Activated CD4-positive, alpha-beta T cell treated with anti-CD3 and anti-CD28 coated beads for 48 hours (primary cell): ENCODE measurements around the gene SYTL5.

Experiments used
- DNase-seq: peaks from one replicate; pipeline ENCODE4 v3.0.0-alpha.2; 2020

Gene SYTL5

GRCh38 chrX:38036466-38036865, 30.1 kb downstream of the SYTL5 start:
- DNase-seq = no peak

GRCh38 chrX:38038501-38038900, 32.1 kb downstream of the SYTL5 start:
- no peak for DNase-seq

- DNase-seq = no peak
Measured at GRCh38 chrX:38041237-38041636, 34.9 kb downstream of the SYTL5 start.

DNA sequence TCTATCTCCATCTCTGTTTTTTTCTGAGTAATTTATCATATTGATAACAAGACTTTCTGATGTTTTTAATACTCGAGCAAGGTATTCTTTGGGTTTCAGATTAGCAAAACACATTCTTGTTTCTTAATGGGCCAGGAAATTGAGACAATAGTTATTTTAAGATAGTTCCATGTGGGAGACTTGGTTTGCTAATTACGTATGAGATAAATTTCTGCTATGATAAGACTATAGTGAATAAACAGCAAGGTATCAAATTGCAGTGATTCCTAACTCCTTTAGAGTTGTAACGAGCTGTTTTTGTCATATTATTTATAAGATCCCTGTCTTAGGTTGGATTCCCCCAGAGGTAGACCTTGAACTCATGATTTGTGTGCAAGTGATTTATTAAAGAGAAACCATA, 38.3 kb downstream of the SYTL5 start:
- no peak for DNase-seq

DNA sequence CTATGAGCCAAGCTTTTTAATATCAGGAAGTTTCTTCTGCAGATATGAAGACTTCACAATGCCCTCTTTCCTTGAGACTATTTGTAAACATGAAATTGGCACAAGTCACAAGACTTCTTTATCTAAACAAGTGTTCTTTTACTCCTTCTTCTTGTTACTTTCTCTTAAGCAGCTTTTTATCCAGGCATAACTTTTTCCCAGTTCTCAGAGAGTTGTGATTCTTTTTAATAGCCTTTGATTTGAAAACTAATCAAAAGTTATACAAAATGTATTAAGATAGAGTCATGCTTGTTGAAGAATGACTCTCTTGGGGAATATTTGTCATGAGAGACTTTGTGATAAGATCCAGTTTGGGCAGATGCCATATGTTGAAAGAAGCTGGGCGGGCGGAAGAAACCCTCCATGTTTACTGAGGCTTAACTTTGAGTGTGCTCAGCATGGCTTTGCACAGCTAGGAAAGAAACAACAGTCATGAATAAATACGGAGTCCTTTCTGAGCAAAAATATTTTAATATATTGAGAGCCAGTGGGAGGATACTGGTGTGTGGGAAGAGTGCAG, 39.3 kb downstream of the SYTL5 start:
- no peak for DNase-seq

GRCh38 chrX:38048886-38049285, 42.5 kb downstream of the SYTL5 start:
- no peak for DNase-seq

DNA sequence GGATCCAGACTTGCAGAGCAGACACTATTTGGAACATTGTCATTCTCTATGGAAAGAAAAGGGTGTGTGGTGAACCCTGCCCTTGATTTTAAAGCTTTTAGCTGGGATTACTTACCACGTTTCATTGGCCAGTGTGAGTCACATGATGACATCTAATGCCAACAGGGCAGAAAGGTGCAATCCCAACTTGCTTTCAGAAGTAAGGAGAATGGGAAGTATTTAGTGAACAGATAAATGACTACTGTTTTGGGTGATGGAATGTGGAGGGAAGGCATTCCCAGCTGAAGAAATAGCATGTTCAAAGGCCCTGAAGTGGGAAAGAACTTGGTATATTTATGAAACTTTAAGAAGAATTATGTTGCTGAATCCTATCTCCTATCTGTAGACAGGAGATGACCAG, 44.5 kb downstream of the SYTL5 start:
- no peak for DNase-seq

- no peak for DNase-seq
Measured at GRCh38 chrX:38052096-38052495, 45.7 kb downstream of the SYTL5 start.

- no peak for DNase-seq
Measured at GRCh38 chrX:38055170-38055847, 49.0 kb downstream of the SYTL5 start.

DNA sequence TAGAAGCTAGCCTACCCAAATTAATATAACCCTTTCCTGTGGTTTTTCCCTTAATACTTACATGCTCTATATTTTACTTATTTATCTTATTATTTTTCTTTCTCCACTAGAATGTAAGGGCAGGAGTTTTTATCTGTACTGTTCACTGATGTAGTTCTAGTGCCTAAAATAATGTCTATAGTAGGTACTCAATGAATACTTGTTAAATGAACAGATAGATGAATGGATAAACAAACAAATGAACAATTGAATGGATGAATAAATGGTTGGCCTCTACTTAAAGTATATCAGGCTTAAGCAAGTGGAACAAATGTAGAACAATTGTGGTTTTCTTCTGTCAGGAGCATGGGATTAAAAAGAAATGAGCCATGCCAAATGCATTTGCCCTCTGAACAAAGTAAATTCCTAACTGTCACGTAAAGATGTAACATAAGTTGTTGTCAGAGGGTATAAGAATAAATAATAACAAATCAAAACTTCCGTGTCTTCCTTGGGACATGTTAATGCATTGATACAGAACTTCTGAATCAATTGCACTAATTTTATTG, 54.1 kb downstream of the SYTL5 start:
- DNase-seq = no peak

DNA sequence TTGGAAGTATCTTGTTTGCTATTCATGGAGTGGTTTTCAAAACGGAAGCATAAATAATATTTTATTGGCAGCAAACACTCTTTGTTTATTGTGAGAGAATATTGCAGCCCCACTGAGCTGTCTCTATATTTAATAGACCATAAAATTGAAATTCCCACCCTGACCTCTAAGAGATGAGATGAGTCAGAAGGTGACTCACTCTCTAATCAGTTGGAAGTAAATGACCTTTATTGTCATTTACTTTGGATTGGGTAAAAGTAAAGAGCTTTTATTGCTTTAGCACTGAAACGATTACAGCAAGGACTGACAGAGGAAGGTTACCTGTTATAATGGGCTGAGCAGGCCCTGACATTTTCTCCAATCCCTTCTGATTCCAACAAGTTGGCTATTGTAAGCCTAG, 55.0 kb downstream of the SYTL5 start:
- DNase-seq = no peak

DNA sequence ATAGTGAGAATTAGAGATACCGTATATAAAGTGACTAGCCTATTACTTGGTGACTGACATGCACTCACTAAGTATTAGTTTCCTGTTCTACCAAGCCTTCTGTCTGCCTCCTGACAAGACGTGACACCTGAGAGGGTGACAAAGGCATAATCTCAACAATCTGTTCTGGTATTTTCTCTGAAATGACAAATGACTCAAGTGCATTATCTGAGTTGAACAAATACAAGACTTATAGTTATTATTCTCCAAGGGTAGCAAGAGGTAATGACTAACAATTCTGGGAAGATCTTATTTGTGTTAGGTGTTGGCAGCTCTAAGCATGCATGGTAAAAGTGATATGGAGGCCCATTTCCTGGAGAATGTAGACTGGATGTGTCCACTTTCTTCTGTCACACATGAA, 60.6 kb downstream of the SYTL5 start:
- no peak for DNase-seq

DNA sequence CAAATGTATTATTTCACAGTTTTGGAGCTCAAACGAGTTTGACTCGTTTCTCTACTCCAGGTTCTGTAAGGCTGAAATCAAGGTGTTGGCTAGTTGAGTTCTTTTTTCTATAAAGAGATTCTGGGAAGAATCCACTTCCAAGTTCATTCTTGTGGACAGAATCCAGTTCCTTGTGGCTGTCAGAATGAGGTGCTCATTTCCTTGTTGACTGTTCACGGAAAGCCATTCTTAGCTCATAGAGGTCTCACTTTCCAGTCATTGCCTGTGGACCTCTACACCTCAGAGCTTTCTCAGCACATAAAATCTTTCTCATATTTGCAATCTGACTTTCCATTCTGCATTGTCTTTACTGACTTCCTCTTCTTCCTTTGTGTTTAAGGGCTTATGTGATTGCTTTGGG, 62.9 kb downstream of the SYTL5 start:
- no peak for DNase-seq

DNA sequence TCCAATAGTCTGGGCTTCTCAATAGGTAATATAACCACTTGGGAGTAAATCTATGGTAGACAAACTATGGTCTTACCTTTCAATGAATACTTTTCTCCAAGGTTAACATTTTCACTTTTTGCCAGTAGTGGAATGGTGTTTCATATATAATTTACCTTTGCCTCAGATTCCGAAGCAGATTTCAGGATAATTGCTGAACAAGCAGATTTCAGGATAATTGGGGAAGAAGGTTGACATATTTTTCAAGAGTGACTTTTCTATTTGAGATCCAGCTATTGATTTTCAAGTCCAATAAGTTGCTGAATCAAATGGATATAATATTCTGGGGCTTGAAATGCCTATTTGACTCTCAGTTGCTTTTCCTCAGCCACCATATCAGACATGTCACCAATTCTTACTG, 63.6 kb downstream of the SYTL5 start:
- DNase-seq = no peak

DNA sequence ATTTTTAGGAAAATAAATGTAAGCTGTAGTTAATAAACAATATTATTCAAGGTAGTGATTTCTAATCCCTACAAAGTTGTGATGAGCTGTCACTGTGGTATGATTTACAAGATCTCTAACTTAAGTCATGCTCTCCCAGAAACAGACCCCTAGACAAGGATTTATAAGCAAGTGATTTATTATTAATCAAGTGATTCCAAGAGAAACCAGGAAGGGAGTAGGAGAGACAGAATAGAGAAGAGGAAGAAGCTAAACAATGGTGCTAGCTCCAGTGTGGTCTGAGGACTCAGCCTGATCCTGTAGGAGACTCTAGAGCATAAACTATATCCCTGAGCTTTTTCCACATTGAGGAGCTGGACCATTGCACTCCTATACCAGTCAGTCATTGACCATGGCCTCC, 73.1 kb downstream of the SYTL5 start:
- no peak for DNase-seq

DNA sequence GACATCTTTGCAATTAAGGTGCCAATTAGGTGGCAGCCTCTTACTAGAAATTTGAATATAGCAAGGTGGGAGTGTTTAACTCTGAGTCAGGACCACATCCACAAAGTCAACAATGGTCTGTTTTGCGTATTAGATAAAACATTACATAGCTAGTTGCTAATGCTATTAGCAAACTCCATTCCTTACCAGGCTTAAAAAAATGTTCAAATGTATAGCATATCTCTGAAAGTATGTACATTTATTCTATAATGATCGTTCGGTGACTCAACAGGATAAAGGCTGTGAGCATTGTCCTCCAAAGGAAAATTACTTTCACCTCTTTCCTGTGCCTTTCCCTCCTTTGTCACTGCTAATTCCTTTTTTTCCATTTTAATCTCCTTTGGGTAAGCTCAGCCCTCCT, 74.5 kb downstream of the SYTL5 start:
- DNase-seq = no peak

- DNase-seq = no peak
Measured at GRCh38 chrX:38081909-38082308, 75.6 kb downstream of the SYTL5 start.

- no peak for DNase-seq
Measured at GRCh38 chrX:38082309-38082708, 76.0 kb downstream of the SYTL5 start.

- no peak for DNase-seq
Measured at GRCh38 chrX:38085813-38086212, 79.5 kb downstream of the SYTL5 start.

DNA sequence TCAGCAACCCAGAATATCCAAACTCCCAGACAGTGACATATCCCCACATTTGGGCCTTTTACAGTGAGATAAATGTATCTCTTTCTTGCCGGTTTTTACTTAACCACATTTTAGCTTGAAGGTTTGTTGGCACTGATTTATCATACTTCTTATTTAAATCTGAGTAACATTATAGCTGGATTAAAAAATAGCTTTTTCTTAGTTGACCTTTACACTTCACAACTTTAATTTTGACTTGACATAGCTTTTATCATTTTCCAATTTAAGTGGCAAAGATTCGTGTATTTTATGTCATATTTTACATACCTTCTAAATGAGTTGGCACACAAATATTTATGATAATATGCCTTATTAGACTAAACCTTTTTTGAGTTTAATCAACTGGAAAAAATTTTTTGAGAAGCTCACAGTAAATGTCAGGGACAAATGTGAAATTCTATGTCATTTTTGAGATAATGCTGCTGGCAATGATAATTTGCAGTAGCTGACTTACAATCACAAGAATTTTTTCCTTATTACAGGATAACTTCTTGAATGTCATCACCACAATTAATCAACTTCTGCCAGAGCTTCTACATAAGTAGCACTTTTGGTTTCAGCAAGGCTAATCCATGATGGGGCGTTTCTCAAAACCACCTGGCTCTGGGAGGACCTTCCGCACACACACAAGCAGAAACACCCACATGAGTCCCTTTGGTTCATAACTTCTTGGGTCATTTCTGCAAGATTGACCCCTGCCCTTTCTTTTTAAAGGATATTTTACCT, 80.3 kb downstream of the SYTL5 start:
- no peak for DNase-seq

GRCh38 chrX:38087594-38087993, 81.2 kb downstream of the SYTL5 start:
- DNase-seq = no peak

- no peak for DNase-seq
Measured at GRCh38 chrX:38089173-38089982, 83.0 kb downstream of the SYTL5 start.

DNA sequence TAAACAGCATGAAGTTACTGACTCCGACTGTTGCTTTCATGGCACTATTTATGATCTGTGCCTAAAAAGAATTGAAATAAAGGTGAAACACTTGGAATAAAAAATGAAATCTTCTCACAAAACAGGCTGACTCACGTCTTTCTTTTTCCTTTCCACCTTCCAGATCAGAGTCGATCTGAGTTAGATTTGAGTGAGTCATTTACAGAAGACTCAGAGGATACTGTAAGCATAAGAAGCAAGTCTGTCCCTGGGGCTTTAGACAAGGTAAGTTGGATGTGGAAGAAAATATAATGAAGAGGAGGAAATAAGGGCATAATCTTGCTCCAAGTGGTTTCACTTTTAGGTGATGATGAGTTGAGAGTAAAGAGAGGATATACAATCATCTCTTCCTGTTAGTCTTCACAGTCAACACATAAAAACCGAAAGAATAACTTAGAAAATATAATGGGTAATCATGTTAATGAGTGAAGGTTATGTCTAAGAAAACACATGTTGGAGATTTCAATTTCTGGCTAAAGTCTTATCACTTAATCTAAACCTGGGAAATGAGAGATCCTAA, 89.7 kb downstream of the SYTL5 start:
- no peak for DNase-seq
